GM23338 (cell line): ENCODE data around the gene CARNS1.

Experiments used
- CTCF ChIP-seq, 2 experiments: fragments of 200-600 bp in 1 of 2; sonication (generic) in 1 of 2; conservative IDR thresholded peaks; 2 replicates each; pipeline versions ENCODE4 v1.5.1 to v1.6.1; 2016 to 2017; ENCODE audit warnings: antibody characterized with exemption in 2 of 2, low read depth in 2 of 2, mild to moderate bottlenecking in 2 of 2, moderate library complexity in 1 of 2
- EZH2 ChIP-seq: fragments of 200-600 bp; sonication (generic); IDR thresholded peaks from one replicate; pipeline ENCODE4 v1.8.0; 2017; ENCODE audit warnings: antibody characterized with exemption, mild to moderate bottlenecking, low read depth; ENCODE audit not compliant: unreplicated experiment
- JUNB ChIP-seq: IDR thresholded peaks from one replicate; pipeline ENCODE4 v1.6.1; 2016; ENCODE audit warnings: antibody characterized with exemption; ENCODE audit not compliant: unreplicated experiment
- POLR2AphosphoS5 ChIP-seq: IDR thresholded peaks from 2 replicates; pipeline ENCODE4 v1.6.1; 2016; ENCODE audit warnings: antibody characterized with exemption, low read depth
- REST ChIP-seq: IDR thresholded peaks from one replicate; pipeline ENCODE4 v1.6.1; 2018; ENCODE audit warnings: antibody characterized with exemption; ENCODE audit not compliant: unreplicated experiment

GRCh38 chr11:67412495-67413179, 2.8 kb upstream of the CARNS1 start:
- no peak for TF ChIP-seq CTCF (conservative IDR thresholded peaks at IDR 0.05; ENCODE audit: low read depth in 2 of 2)
- TF ChIP-seq JUNB: no peak
- TF ChIP-seq REST: no peak
- TF ChIP-seq EZH2: no peak
- no peak for TF ChIP-seq POLR2AphosphoS5
